Loucy (cell line): ENCODE results near the gene RNMT.

Experiments
- EZH2phosphoT487 ChIP-seq: fragments of 200-600 bp; IDR thresholded peaks from 2 replicates; pipeline ENCODE4 v1.6.1; 2018; ENCODE audit warnings: antibody characterized with exemption, mild to moderate bottlenecking, moderate library complexity, borderline replicate concordance
- TF ChIP-seq, protein P1 (sequence below): fragments of 200-600 bp; sonication (generic); conservative IDR thresholded peaks from 2 replicates; pipeline ENCODE4 v1.5.1; 2014; ENCODE audit warnings: mild to moderate bottlenecking, antibody characterized with exemption, low read length

DNA sequence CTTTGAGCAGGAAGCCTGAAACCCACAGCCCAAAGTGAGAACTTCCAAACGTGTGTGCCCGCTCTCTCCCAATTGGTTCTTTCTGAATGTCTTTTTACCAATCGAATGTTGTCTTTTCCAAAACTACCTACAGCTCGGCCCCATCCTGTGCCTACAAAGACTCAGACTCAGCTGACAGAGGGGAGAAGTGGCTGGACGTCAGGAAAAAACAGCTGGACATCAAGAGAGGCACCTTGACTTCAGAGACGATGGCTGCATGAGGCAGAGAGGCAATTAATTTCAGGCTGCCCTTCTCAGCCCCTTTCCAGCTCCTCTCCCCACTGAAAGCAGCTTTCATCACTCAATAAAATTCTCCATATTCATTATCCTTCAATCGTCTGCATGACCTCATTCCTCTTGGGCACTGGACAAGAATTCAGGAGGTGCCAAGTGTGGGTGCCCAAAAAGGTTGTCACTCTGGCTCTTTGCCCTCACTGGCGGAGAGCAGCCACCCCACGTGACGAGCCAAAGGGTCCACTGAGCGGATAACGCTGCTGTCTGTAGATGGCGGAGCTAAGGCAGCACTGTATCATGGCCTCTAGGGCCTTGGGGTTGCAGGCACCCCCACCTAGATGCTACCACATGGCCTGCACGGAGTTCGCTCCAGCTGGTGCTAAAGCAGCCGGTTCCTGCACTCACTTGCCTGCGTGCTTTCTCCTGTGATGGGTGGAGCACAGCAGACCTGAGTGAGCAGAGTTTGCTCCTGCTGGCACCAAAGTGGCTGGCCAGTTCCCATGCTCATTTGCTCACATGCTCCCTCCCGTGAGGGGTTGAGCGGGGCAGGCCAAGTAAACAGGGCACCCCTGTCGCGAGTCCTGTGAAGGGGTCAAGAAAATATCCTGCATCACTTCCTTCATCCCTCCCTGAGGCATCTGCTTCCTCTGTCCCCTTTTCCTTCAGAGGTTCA is 38.0 kb upstream of the RNMT start:
- TF ChIP-seq, protein P1, sequence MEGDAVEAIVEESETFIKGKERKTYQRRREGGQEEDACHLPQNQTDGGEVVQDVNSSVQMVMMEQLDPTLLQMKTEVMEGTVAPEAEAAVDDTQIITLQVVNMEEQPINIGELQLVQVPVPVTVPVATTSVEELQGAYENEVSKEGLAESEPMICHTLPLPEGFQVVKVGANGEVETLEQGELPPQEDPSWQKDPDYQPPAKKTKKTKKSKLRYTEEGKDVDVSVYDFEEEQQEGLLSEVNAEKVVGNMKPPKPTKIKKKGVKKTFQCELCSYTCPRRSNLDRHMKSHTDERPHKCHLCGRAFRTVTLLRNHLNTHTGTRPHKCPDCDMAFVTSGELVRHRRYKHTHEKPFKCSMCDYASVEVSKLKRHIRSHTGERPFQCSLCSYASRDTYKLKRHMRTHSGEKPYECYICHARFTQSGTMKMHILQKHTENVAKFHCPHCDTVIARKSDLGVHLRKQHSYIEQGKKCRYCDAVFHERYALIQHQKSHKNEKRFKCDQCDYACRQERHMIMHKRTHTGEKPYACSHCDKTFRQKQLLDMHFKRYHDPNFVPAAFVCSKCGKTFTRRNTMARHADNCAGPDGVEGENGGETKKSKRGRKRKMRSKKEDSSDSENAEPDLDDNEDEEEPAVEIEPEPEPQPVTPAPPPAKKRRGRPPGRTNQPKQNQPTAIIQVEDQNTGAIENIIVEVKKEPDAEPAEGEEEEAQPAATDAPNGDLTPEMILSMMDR = no peak
- no peak for TF ChIP-seq EZH2phosphoT487
